Subcutaneous adipose tissue (tissue), 4 donors: ENCODE measurements around the gene PRDM10. TPM values are rescaled to one million over a fixed set of nuclear protein-coding genes. Genes with fewer than 3 reads are reported as not detected.

Source experiments
- CTCF ChIP-seq: fragments of 450-650 bp; IDR thresholded peaks from one replicate; pipeline ENCODE4 v1.5.1; 2016; ENCODE audit warnings: low read depth, mild to moderate bottlenecking, control low read depth, antibody characterized with exemption, moderate library complexity
- total RNA-seq, 4 donors: library from RNA; depleted of rRNA; stranded (reverse); fragments of >200 nt; gene quantifications; one replicate each; pipeline ENCODE4 v1.1.0, GENCODE V29; 2016

Gene PRDM10
- total RNA-seq, 4 donors from 2014 or later, result 4.6 to 9.5 (median 6.9) TPM

- TF ChIP-seq CTCF, result no peak
Measured at GRCh38 chr11:129950101-129951091, 52.2 kb downstream of the PRDM10 start.

GRCh38 chr11:129948926-129949466 is 53.6 kb downstream of the PRDM10 start:
- TF ChIP-seq CTCF, result no peak

- TF ChIP-seq CTCF, result no peak
Measured at GRCh38 chr11:129947474-129947873, 55.2 kb downstream of the PRDM10 start.

GRCh38 chr11:129946965-129947364 is 55.7 kb downstream of the PRDM10 start:
- no peak for TF ChIP-seq CTCF

- TF ChIP-seq CTCF, result no peak
Measured at GRCh38 chr11:129946256-129946655, 56.4 kb downstream of the PRDM10 start.

- no peak for TF ChIP-seq CTCF
Measured at GRCh38 chr11:129945373-129945772, 57.3 kb downstream of the PRDM10 start.

GRCh38 chr11:129944696-129945095 is 57.9 kb downstream of the PRDM10 start:
- no peak for TF ChIP-seq CTCF
